A549 (cell line): Measurements from ENCODE around the gene CEBPE. TPM values are rescaled to one million over a fixed set of nuclear protein-coding genes. Genes with fewer than 3 reads are reported as not detected.

Experiments used
- ATAC-seq, 2 experiments: fragments of 200-7000 bp in 1 of 2; fragments of >200 bp in 1 of 2; cut with Nextera tagmentation in 1 of 2; cut with Tn5 transposase in 1 of 2; 3 replicates each; pipeline versions ENCODE4 v1.8.0 to v1.9.1; 2018 to 2020; ENCODE audit warnings: mild to moderate bottlenecking in 1 of 2, moderate library complexity in 1 of 2
- CTCF ChIA-PET: fragments of 300-600 bp; sonication (Branson Sonifier 250); formaldehyde crosslinking; extraction: SDS; loops from one replicate; lab custom pipeline; 2021; ENCODE audit warnings: antibody characterized with exemption, inconsistent platforms; lab: Yijun Ruan, JAX
- POLR2A ChIA-PET: fragments of 350-600 bp; formaldehyde crosslinking; extraction: SDS; loops from one replicate; lab custom pipeline; 2021; ENCODE audit warnings: antibody characterized with exemption, inconsistent platforms; lab: Yijun Ruan, JAX
- DNase-seq, 2 experiments: peaks; one replicate each; pipeline versions ENCODE4 v3.0.0 to v3.0.0-alpha.2; 2011 to 2016; ENCODE audit warnings: low read depth in 1 of 2, low spot score in 1 of 2
- FAIRE-seq: peaks from 2 replicates; lab custom pipeline; 2011; peaks lifted over from hg19 to GRCh38; lab: Jason Lieb, UNC
- H3K27ac ChIP-seq, 2 experiments: fragments of >200 bp; sonication (Bioruptor Twin); formaldehyde crosslinking; 3 replicates each; pipeline ENCODE4 v1.5.1; 2016 to 2017
- H3K4me1 ChIP-seq: fragments of >200 bp; sonication (Bioruptor Twin); formaldehyde crosslinking; 3 replicates; pipeline ENCODE4 v1.6.1; 2016
- H3K4me2 ChIP-seq: fragments of >200 bp; sonication (Bioruptor Twin); formaldehyde crosslinking; 3 replicates; pipeline ENCODE4 v1.6.1; 2016
- H3K4me3 ChIP-seq: fragments of >200 bp; sonication (Bioruptor Twin); formaldehyde crosslinking; 3 replicates; pipeline ENCODE4 v1.5.1; 2016
- H3K9me3 ChIP-seq: fragments of >200 bp; sonication (Bioruptor Twin); formaldehyde crosslinking; 3 replicates; pipeline ENCODE4 v1.6.1; 2016
- CBX8 ChIP-seq: fragments of 200-600 bp; sonication (generic); IDR thresholded peaks from 2 replicates; pipeline ENCODE4 v1.6.1; 2016
- CEBPB ChIP-seq, 2 experiments: fragments of >200 bp in 1 of 2; sonication (Bioruptor Twin) in 1 of 2; formaldehyde crosslinking in 1 of 2; IDR thresholded peaks; 2 replicates each; pipeline ENCODE4 v1.6.1; 2012 to 2016
- CHD4 ChIP-seq: fragments of 200-600 bp; sonication (generic); IDR thresholded peaks from 2 replicates; pipeline ENCODE4 v1.6.1; 2016; ENCODE audit warnings: antibody characterized with exemption, mild to moderate bottlenecking, borderline replicate concordance
- EHF ChIP-seq: fragments of 250-450 bp; sonication (Bioruptor Pico); IDR thresholded peaks from 2 replicates; pipeline ENCODE4 v1.5.0; 2020; ENCODE audit warnings: mild to moderate bottlenecking
- EHMT2 ChIP-seq: fragments of 200-600 bp; sonication (generic); IDR thresholded peaks from 2 replicates; pipeline ENCODE4 v1.6.1; 2016; ENCODE audit warnings: antibody characterized with exemption, low read depth, mild to moderate bottlenecking, moderate library complexity
- FOSL2 ChIP-seq, 2 experiments: fragments of 450-650 bp in 1 of 2; fragments of >200 bp in 1 of 2; sonication (Bioruptor Twin) in 1 of 2; formaldehyde crosslinking; IDR thresholded peaks; 2 replicates each; pipeline versions ENCODE4 v1.5.0 to v1.6.1; 2016 to 2020; ENCODE audit warnings: mild to moderate bottlenecking in 1 of 2, moderate library complexity in 1 of 2
- HOXA7 ChIP-seq: fragments of 250-450 bp; sonication (Bioruptor Pico); IDR thresholded peaks from 2 replicates; pipeline ENCODE4 v1.5.0; 2020; ENCODE audit warnings: mild to moderate bottlenecking, moderate library complexity
- HOXB13 ChIP-seq: fragments of 250-450 bp; sonication (Bioruptor Pico); IDR thresholded peaks from 2 replicates; pipeline ENCODE4 v1.5.0; 2020; ENCODE audit warnings: low read depth, mild to moderate bottlenecking, moderate library complexity
- HOXB5 ChIP-seq: fragments of 250-450 bp; sonication (Bioruptor Pico); IDR thresholded peaks from 2 replicates; pipeline ENCODE4 v1.5.0; 2020; ENCODE audit warnings: mild to moderate bottlenecking, moderate library complexity
- JUN ChIP-seq, 2 experiments: fragments of >200 bp; sonication (Bioruptor Twin); formaldehyde crosslinking; IDR thresholded peaks; 2 replicates in 1 of 2; 3 replicates in 1 of 2; pipeline ENCODE4 v1.6.1; 2016 to 2017
- KDM1A ChIP-seq: fragments of 200-600 bp; sonication (generic); IDR thresholded peaks from 2 replicates; pipeline ENCODE4 v1.6.1; 2016; ENCODE audit warnings: low read depth, mild to moderate bottlenecking
- KDM5A ChIP-seq: fragments of 200-600 bp; sonication (generic); IDR thresholded peaks from 2 replicates; pipeline ENCODE4 v1.6.1; 2016; ENCODE audit warnings: antibody characterized with exemption, mild to moderate bottlenecking
- MAZ ChIP-seq: fragments of 150-350 bp; IDR thresholded peaks from 2 replicates; pipeline ENCODE4 v1.6.1; 2014; ENCODE audit warnings: antibody characterized with exemption, low read depth, low read length, borderline replicate concordance
- MYC ChIP-seq: IDR thresholded peaks from 2 replicates; pipeline ENCODE4 v1.6.1; 2012; ENCODE audit warnings: mild to moderate bottlenecking, inconsistent platforms, low read length, improper control_type of control experiment, borderline replicate concordance
- PHF8 ChIP-seq: fragments of 200-600 bp; sonication (generic); IDR thresholded peaks from 2 replicates; pipeline ENCODE4 v1.6.1; 2016; ENCODE audit warnings: low read depth, mild to moderate bottlenecking, antibody characterized with exemption, moderate library complexity, borderline replicate concordance
- POLR2AphosphoS2 ChIP-seq: conservative IDR thresholded peaks from 2 replicates; pipeline ENCODE4 v1.6.1; 2012; ENCODE audit warnings: low read length, improper control_type of control experiment, inconsistent platforms
- RARB ChIP-seq: fragments of 250-450 bp; sonication (Bioruptor Pico); IDR thresholded peaks from 2 replicates; pipeline ENCODE4 v1.8.0; 2021; ENCODE audit warnings: mild to moderate bottlenecking, moderate library complexity
- RCOR1 ChIP-seq: fragments of 150-350 bp; IDR thresholded peaks from 2 replicates; pipeline ENCODE4 v1.6.1; 2014; ENCODE audit warnings: antibody characterized with exemption, low read length, low read depth
- RFX5 ChIP-seq: fragments of 450-650 bp; IDR thresholded peaks from 2 replicates; pipeline ENCODE4 v1.7.1; 2014; ENCODE audit warnings: antibody characterized with exemption, mild to moderate bottlenecking, moderate library complexity
- RNF2 ChIP-seq: fragments of 200-600 bp; sonication (generic); IDR thresholded peaks from 2 replicates; pipeline ENCODE4 v1.6.1; 2016; ENCODE audit warnings: low read depth, mild to moderate bottlenecking, antibody characterized with exemption, moderate library complexity, borderline replicate concordance
- SMC3 ChIP-seq: fragments of >200 bp; sonication (Bioruptor Twin); formaldehyde crosslinking; IDR thresholded peaks from 3 replicates; pipeline ENCODE4 v1.6.1; 2018; ENCODE audit warnings: inconsistent platforms
- TFCP2L1 ChIP-seq: fragments of 250-450 bp; sonication (Bioruptor Pico); IDR thresholded peaks from 2 replicates; pipeline ENCODE4 v1.5.0; 2021; ENCODE audit warnings: mild to moderate bottlenecking
- WGBS: methylation state at CpG from one replicate; pipeline ENCODE4 v1.1.6; 2017; ENCODE audit errors: missing lambda C conversion rate; 5-methylcytosine and 5-hydroxymethylcytosine counted together
- polyA plus RNA-seq, 4 experiments: library from polyadenylated mRNA; depleted of rRNA in 3 of 4; stranded (reverse); fragments of >200 nt; fragmentation: RNase III in 1 of 4; extraction: RNeasy Plus Mini Kit Qiagen cat#74134 plus additional on column Dnase treatment in 1 of 4; gene quantifications; 2 replicates in 3 of 4; 3 replicates in 1 of 4; pipeline ENCODE4 v1.2.3, GENCODE V29; 2011 to 2017
- TF ChIP-seq, protein P1 (sequence below): IDR thresholded peaks from 2 replicates; pipeline ENCODE4 v1.6.1; 2012
- TF ChIP-seq, protein P2 (sequence below): IDR thresholded peaks from 2 replicates; pipeline ENCODE4 v1.6.1; 2012; ENCODE audit warnings: low read depth, borderline replicate concordance
- TF ChIP-seq, protein P3 (sequence below): fragments of 250-450 bp; sonication (Bioruptor Pico); IDR thresholded peaks from 2 replicates; pipeline ENCODE4 v1.5.0; 2020; ENCODE audit warnings: low read depth, mild to moderate bottlenecking, moderate library complexity
- TF ChIP-seq, protein P4 (sequence below): fragments of >200 bp; sonication (Bioruptor Twin); formaldehyde crosslinking; IDR thresholded peaks from 3 replicates; pipeline ENCODE4 v1.6.1; 2016

Gene CEBPE
- polyA plus RNA-seq, 2 of the 4 experiments (the other 2 are of a cell fraction) = 0.05 TPM; not detected in 1

DNA sequence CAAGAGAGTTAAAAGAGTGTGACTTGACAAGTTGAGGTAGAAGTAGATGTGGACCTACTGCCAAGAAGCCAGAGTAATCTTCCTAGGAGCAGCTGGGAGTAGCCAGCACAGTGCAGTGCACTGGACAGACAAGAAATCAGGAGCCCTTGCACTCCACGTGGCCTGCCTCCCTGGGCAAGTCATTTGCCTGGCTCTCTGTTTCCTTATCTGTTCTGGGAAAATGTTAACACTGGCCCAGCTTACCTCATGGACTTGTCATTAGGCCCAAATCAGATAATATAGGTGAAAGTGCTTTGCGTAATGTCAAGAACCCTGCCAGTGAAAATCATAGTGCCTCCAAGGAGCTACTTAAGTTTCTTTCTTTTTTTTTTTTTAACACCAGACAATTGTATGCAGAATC lies 45.2 kb upstream of the CEBPE start:
- Histone ChIP-seq H3K4me1 (no peaks in the 10 kb centered on the region), H3K4me2 (no peak overlapping the region), H3K27ac (no peak overlapping the region), H3K4me3 (no peak overlapping the region), H3K9me3 (no peaks in the 10 kb centered on the region)
- WGBS = 58% methylated on average over 2 of the region's 2 CpGs
- FAIRE-seq = no peak
- DNase-seq = no peak
- ChIA-PET POLR2A (no interaction called here), CTCF (interaction anchor here (1.0 to 1.5 kb wide), 5 partner anchors 9 to 44 kb away, joined by 3 to 5 read pairs (median 3); no protein-coding TSS in a partner anchor)
- no peak for TF ChIP-seq KDM1A
- no peak for TF ChIP-seq CBX8
- TF ChIP-seq, protein P1, sequence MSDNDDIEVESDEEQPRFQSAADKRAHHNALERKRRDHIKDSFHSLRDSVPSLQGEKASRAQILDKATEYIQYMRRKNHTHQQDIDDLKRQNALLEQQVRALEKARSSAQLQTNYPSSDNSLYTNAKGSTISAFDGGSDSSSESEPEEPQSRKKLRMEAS = no peak
- TF ChIP-seq RARB (CRISPR knock-in tag) = no peak
- TF ChIP-seq SMC3 = no peak
- no peak for TF ChIP-seq CEBPB (IDR thresholded peaks at IDR 0.05)
- TF ChIP-seq PHF8 = no peak
- TF ChIP-seq HOXB13 (CRISPR knock-in tag) = no peak
- no peak for ATAC-seq

DNA sequence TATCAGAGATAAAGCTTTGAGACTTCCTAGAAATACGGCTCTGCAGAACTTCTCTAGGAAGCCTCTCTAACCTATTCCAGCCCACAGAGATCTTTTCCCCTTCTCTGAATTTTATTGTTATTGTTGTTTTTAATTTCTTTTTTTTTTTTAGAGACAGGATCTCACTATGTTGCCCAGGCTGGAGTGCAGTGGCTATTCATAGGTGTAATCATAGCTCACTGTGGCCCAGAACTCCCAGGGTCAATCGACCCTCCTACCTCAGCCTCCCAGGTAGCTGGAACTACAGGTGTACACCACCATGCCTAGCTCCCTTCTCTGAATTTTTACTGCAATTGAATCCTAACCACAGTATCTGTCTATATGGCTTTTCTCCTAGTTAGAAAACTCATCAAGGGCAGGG lies 44.8 kb upstream of the CEBPE start:
- FAIRE-seq (no peak), ATAC-seq (no peak), DNase-seq (no peak)
- Histone ChIP-seq H3K9me3 (no peaks in the 10 kb centered on the region), H3K4me2 (no peak overlapping the region), H3K4me3 (no peak overlapping the region), H3K4me1 (no peaks in the 10 kb centered on the region), H3K27ac (no peak overlapping the region)
- TF ChIP-seq, protein P2, sequence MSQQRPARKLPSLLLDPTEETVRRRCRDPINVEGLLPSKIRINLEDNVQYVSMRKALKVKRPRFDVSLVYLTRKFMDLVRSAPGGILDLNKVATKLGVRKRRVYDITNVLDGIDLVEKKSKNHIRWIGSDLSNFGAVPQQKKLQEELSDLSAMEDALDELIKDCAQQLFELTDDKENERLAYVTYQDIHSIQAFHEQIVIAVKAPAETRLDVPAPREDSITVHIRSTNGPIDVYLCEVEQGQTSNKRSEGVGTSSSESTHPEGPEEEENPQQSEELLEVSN = no peak
- TF ChIP-seq KDM1A (no peak), HOXB5 (CRISPR knock-in tag) (no peak), POLR2AphosphoS2 (no peak), CHD4 (no peak), RCOR1 (no peak), HOXA7 (no peak), RFX5 (no peak), RNF2 (no peak), MYC (no peak), TFCP2L1 (no peak), KDM5A (no peak), JUN (IDR thresholded peaks at IDR 0.05) (no peak), EHF (CRISPR knock-in tag) (no peak), FOSL2 (IDR thresholded peaks at IDR 0.05) (no peak), FOSL2 (CRISPR knock-in tag; IDR thresholded peaks at IDR 0.05) (no peak), EHMT2 (no peak), MAZ (no peak)
- TF ChIP-seq, protein P3, sequence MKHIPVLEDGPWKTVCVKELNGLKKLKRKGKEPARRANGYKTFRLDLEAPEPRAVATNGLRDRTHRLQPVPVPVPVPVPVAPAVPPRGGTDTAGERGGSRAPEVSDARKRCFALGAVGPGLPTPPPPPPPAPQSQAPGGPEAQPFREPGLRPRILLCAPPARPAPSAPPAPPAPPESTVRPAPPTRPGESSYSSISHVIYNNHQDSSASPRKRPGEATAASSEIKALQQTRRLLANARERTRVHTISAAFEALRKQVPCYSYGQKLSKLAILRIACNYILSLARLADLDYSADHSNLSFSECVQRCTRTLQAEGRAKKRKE (CRISPR knock-in tag) = no peak
- TF ChIP-seq, protein P4, sequence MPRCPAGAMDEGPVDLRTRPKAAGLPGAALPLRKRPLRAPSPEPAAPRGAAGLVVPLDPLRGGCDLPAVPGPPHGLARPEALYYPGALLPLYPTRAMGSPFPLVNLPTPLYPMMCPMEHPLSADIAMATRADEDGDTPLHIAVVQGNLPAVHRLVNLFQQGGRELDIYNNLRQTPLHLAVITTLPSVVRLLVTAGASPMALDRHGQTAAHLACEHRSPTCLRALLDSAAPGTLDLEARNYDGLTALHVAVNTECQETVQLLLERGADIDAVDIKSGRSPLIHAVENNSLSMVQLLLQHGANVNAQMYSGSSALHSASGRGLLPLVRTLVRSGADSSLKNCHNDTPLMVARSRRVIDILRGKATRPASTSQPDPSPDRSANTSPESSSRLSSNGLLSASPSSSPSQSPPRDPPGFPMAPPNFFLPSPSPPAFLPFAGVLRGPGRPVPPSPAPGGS = no peak
- ChIA-PET CTCF (interaction anchor here (1.1 to 1.5 kb wide), 4 partner anchors 9 to 43 kb away, joined by 3 to 5 read pairs (median 4); no protein-coding TSS in a partner anchor), POLR2A (no interaction called here)
- 54% methylated on average over 2 of the region's 2 CpGs for WGBS
